ENCODE results near the gene DOK6. TPM values are rescaled to one million over a fixed set of nuclear protein-coding genes. Genes with fewer than 3 reads are reported as not detected.

DOK6 gene
- total RNA-seq, 2 experiments from 2014 or later = not detected

GRCh38 chr18:69411199-69411598, 10.5 kb downstream of the DOK6 start:
- DNase-seq (ENCODE audit: low spot score) = no peak
- no peak overlapping the region for H2AFZ ChIP-seq (ENCODE audit: low read length)
- H3K9me2 ChIP-seq (ENCODE audit: insufficient read depth, low read length) = no peaks in the 10 kb centered on the region
- BruUV-seq (replicated peaks) = no TSS peak
- H3K27ac ChIP-seq (ENCODE audit: low read depth, low read length, poor library complexity, severe bottlenecking) = no peak overlapping the region
- no peaks in the 10 kb centered on the region for H3K36me3 ChIP-seq (ENCODE audit: insufficient read depth, low read length)
- ChIA-PET POLR2A (no interaction called here), CTCF (ENCODE audit: unreplicated experiment) (no interaction called here)
- no peaks in the 10 kb centered on the region for H4K20me1 ChIP-seq (ENCODE audit: insufficient read depth, low read length)
- H3K9me3 ChIP-seq (ENCODE audit: low read length) = no peaks in the 10 kb centered on the region
- H3K79me2 ChIP-seq (ENCODE audit: insufficient read depth, low read depth, low read length) = no peaks in the 10 kb centered on the region
- H3K4me2 ChIP-seq (ENCODE audit: low read length) = no peak overlapping the region
- no peaks in the 10 kb centered on the region for H3K4me1 ChIP-seq (ENCODE audit: insufficient read depth, low read length, poor library complexity, severe bottlenecking)
- no peak overlapping the region for H3K4me3 ChIP-seq (ENCODE audit: low read depth, low read length, poor library complexity, severe bottlenecking)
- intact Hi-C loops (cut with micrococcal nuclease; ENCODE audit: unreplicated experiment) = no loop called here
- TF ChIP-seq CTCF (conservative IDR thresholded peaks at IDR 0.05; ENCODE audit: low read length) (no peak), EZH2phosphoT487 (IDR thresholded peaks at IDR 0.05; ENCODE audit: borderline replicate concordance, low read depth, low read length) (no peak)

GRCh38 chr18:69414184-69414583, 13.5 kb downstream of the DOK6 start:
- no peak overlapping the region for H3K4me3 ChIP-seq (ENCODE audit: low read depth, low read length, poor library complexity, severe bottlenecking)
- no peaks in the 10 kb centered on the region for H4K20me1 ChIP-seq (ENCODE audit: insufficient read depth, low read length)
- no peaks in the 10 kb centered on the region for H3K9me2 ChIP-seq (ENCODE audit: insufficient read depth, low read length)
- no peaks in the 10 kb centered on the region for H3K36me3 ChIP-seq (ENCODE audit: insufficient read depth, low read length)
- no peak for TF ChIP-seq CTCF (conservative IDR thresholded peaks at IDR 0.05; ENCODE audit: low read length)
- no peak for TF ChIP-seq EZH2phosphoT487 (IDR thresholded peaks at IDR 0.05; ENCODE audit: borderline replicate concordance, low read depth, low read length)
- no peak for DNase-seq (ENCODE audit: low spot score)
- no peaks in the 10 kb centered on the region for H3K4me1 ChIP-seq (ENCODE audit: insufficient read depth, low read length, poor library complexity, severe bottlenecking)
- no peaks in the 10 kb centered on the region for H3K79me2 ChIP-seq (ENCODE audit: insufficient read depth, low read depth, low read length)
- no peaks in the 10 kb centered on the region for H3K9me3 ChIP-seq (ENCODE audit: low read length)
- no TSS peak for BruUV-seq (replicated peaks)
- H3K4me2 ChIP-seq (ENCODE audit: low read length) = no peak overlapping the region
- CTCF ChIA-PET (ENCODE audit: unreplicated experiment) = no interaction called here
- H2AFZ ChIP-seq (ENCODE audit: low read length) = no peak overlapping the region
- POLR2A ChIA-PET = no interaction called here
- intact Hi-C loops (cut with micrococcal nuclease; ENCODE audit: unreplicated experiment) = no loop called here
- H3K27ac ChIP-seq (ENCODE audit: low read depth, low read length, poor library complexity, severe bottlenecking) = no peak overlapping the region

GRCh38 chr18:69432847-69433246, 32.2 kb downstream of the DOK6 start:
- intact Hi-C loops (cut with micrococcal nuclease; ENCODE audit: unreplicated experiment) = no loop called here
- no TSS peak for BruUV-seq (replicated peaks)
- CTCF ChIA-PET (ENCODE audit: unreplicated experiment) = no interaction called here

More at GRCh38 chr18:69432847-69433246, 32.2 kb downstream of the DOK6 start:
- Histone ChIP-seq H3K4me1 (ENCODE audit: insufficient read depth, low read length, poor library complexity, severe bottlenecking) (no peaks in the 10 kb centered on the region), H3K79me2 (ENCODE audit: insufficient read depth, low read depth, low read length) (no peaks in the 10 kb centered on the region), H3K36me3 (ENCODE audit: insufficient read depth, low read length) (no peaks in the 10 kb centered on the region), H3K4me3 (ENCODE audit: low read depth, low read length, poor library complexity, severe bottlenecking) (no peak overlapping the region), H2AFZ (ENCODE audit: low read length) (no peak overlapping the region), H3K27ac (ENCODE audit: low read depth, low read length, poor library complexity, severe bottlenecking) (no peak overlapping the region), H3K9me2 (ENCODE audit: insufficient read depth, low read length) (no peaks in the 10 kb centered on the region), H3K9me3 (ENCODE audit: low read length) (no peaks in the 10 kb centered on the region), H4K20me1 (ENCODE audit: insufficient read depth, low read length) (no peaks in the 10 kb centered on the region), H3K4me2 (ENCODE audit: low read length) (no peak overlapping the region)
- POLR2A ChIA-PET = interaction anchor here (0.6 kb wide), 2 partner anchors 146 to 1708 kb away, joined by 3 to 5 read pairs; no protein-coding TSS in a partner anchor
- no peak for DNase-seq (ENCODE audit: low spot score)
- TF ChIP-seq CTCF (conservative IDR thresholded peaks at IDR 0.05; ENCODE audit: low read length) = no peak
- no peak for TF ChIP-seq EZH2phosphoT487 (IDR thresholded peaks at IDR 0.05; ENCODE audit: borderline replicate concordance, low read depth, low read length)
